HEK293 (cell line): Measurements from ENCODE around the gene GLIPR1.

Experiments used
- BCL11B ChIP-seq: fragments of 450-650 bp; formaldehyde crosslinking; IDR thresholded peaks from 2 replicates; pipeline ENCODE4 v1.5.1; 2016; ENCODE audit warnings: low read depth, missing biosample characterization, missing genetic modification characterization
- ZBTB7A ChIP-seq: fragments of 450-650 bp; formaldehyde crosslinking; IDR thresholded peaks from 2 replicates; pipeline ENCODE4 v1.5.1; 2016; ENCODE audit warnings: low read depth, missing biosample characterization, missing genetic modification characterization
- ZNF174 ChIP-seq: fragments of 450-650 bp; formaldehyde crosslinking; IDR thresholded peaks from 2 replicates; pipeline ENCODE4 v1.5.0; 2017; ENCODE audit warnings: missing biosample characterization, mild to moderate bottlenecking, missing genetic modification characterization
- ZNF223 ChIP-seq: fragments of 450-650 bp; formaldehyde crosslinking; IDR thresholded peaks from 2 replicates; pipeline ENCODE4 v1.5.1; 2016; ENCODE audit warnings: missing biosample characterization, missing genetic modification characterization
- ZNF830 ChIP-seq: fragments of 450-650 bp; IDR thresholded peaks from 2 replicates; pipeline ENCODE4 v1.5.0; 2018; ENCODE audit warnings: missing biosample characterization, missing genetic modification characterization, low read depth, mild to moderate bottlenecking, moderate library complexity
- ZSCAN30 ChIP-seq: fragments of 450-650 bp; IDR thresholded peaks from 2 replicates; pipeline ENCODE4 v1.5.1; 2018; ENCODE audit warnings: missing biosample characterization, mild to moderate bottlenecking, missing genetic modification characterization, moderate library complexity
- TF ChIP-seq, protein P1 (sequence below): fragments of 450-650 bp; formaldehyde crosslinking; IDR thresholded peaks from 2 replicates; pipeline ENCODE4 v1.5.1; 2016; ENCODE audit warnings: missing biosample characterization, missing genetic modification characterization

DNA sequence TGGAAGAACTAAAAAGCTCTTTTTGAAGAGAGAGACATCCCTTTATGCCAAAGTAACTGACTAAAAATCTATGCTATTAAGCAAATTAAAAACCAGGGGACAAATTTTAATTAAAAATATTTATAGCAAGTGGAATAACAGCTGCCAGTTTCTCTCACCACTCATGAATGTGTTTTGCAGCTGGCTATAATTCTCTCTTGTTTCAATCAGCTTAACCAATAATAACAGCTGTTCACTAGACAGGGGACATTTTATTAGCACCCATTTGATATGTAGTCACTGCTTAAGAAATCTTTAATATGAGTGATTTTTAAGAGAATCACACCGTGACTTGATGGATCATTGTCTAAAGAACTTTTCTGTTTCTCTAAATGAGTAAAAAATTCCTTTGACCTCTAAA is 65.1 kb downstream of the GLIPR1 start:
- TF ChIP-seq, protein P1, sequence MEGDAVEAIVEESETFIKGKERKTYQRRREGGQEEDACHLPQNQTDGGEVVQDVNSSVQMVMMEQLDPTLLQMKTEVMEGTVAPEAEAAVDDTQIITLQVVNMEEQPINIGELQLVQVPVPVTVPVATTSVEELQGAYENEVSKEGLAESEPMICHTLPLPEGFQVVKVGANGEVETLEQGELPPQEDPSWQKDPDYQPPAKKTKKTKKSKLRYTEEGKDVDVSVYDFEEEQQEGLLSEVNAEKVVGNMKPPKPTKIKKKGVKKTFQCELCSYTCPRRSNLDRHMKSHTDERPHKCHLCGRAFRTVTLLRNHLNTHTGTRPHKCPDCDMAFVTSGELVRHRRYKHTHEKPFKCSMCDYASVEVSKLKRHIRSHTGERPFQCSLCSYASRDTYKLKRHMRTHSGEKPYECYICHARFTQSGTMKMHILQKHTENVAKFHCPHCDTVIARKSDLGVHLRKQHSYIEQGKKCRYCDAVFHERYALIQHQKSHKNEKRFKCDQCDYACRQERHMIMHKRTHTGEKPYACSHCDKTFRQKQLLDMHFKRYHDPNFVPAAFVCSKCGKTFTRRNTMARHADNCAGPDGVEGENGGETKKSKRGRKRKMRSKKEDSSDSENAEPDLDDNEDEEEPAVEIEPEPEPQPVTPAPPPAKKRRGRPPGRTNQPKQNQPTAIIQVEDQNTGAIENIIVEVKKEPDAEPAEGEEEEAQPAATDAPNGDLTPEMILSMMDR (tag by site-specific recombination): no peak
- TF ChIP-seq ZNF223 (tag by site-specific recombination) (no peak), ZBTB7A (no peak), BCL11B (tag by site-specific recombination) (no peak), ZNF830 (tag by site-specific recombination) (no peak), ZNF174 (tag by site-specific recombination) (no peak), ZSCAN30 (tag by site-specific recombination) (no peak)
